Measurements from ENCODE around the gene LTBP3.
"Not testable (repeated sequence)": the region's sequence is repeated elsewhere in the genome, so short reads cannot be mapped to it uniquely, and the experiment has no call there.

LTBP3 gene

GRCh38 chr11:65569973-65570918 lies 12.1 kb upstream of the LTBP3 start, which contains the start of gene ZNRD2:
TSS of gene ZNRD2 (plus strand) at chr11:65570477. CDS start at chr11:65570492, 15 bp downstream.
- peak; percentile 93 for DNase-seq

- DNase-seq, result no peak
These were observed 11.2 kb upstream of the LTBP3 start for GRCh38 chr11:65569164-65569972.

- DNase-seq, result no peak
These were observed 7.7 kb upstream of the LTBP3 start for GRCh38 chr11:65565624-65566453.

GRCh38 chr11:65564879-65565559 lies 6.9 kb upstream of the LTBP3 start:
- DNase-seq, result not testable (repeated sequence)

- no peak for DNase-seq
These were observed 5.4 kb upstream of the LTBP3 start for GRCh38 chr11:65563601-65564000.

GRCh38 chr11:65562788-65563187 lies 4.6 kb upstream of the LTBP3 start:
- no peak for DNase-seq

- DNase-seq, result no peak
These were observed 3.9 kb upstream of the LTBP3 start for GRCh38 chr11:65562020-65562419.

- DNase-seq, result no peak
These were observed 2.6 kb upstream of the LTBP3 start for GRCh38 chr11:65560555-65561418.

- no peak for DNase-seq
These were observed 1.9 kb upstream of the LTBP3 start for GRCh38 chr11:65559951-65560537.

- DNase-seq, result no peak
These were observed 1.4 kb upstream of the LTBP3 start for GRCh38 chr11:65559535-65559934.

- DNase-seq, result no peak
These were observed 861 bp upstream of the LTBP3 start for GRCh38 chr11:65558930-65559509.

- DNase-seq, result no peak
These were observed 718 bp downstream of the LTBP3 start for GRCh38 chr11:65557280-65558001.

GRCh38 chr11:65556470-65557279 lies 1.5 kb downstream of the LTBP3 start:
- DNase-seq, result no peak

- DNase-seq, result no peak
These were observed 2.4 kb downstream of the LTBP3 start for GRCh38 chr11:65555693-65556231.

- DNase-seq, result no peak
These were observed 3.2 kb downstream of the LTBP3 start for GRCh38 chr11:65554842-65555430.

GRCh38 chr11:65554057-65554818 lies 3.9 kb downstream of the LTBP3 start:
- DNase-seq, result no peak

- peak; percentile 64 for DNase-seq
These were observed 4.7 kb downstream of the LTBP3 start for GRCh38 chr11:65553301-65554001.

All from NCI-H1417 treated with DMSO at 0.1 percent for 48 hours (cell line).